Kidney capillary endothelial cell (primary cell): ENCODE data around the gene ZSWIM3.

Experiments used
- DNase-seq: peaks from one replicate; pipeline ENCODE4 v3.0.0-alpha.2; 2018; ENCODE audit warnings: low spot score

ZSWIM3 gene

GRCh38 chr20:45909817-45910669 is 52.6 kb downstream of the ZSWIM3 start:
- DNase-seq = no peak

GRCh38 chr20:45910670-45911485 is 53.5 kb downstream of the ZSWIM3 start:
- peak; percentile 98 for DNase-seq

GRCh38 chr20:45911486-45912343 is 54.3 kb downstream of the ZSWIM3 start, which contains the start of gene PLTP:
PLTP (minus strand) TSS chr20:45912155; CDS start chr20:45911452, 703 bp downstream.
- DNase-seq = no peak

- no peak for DNase-seq
Measured at GRCh38 chr20:45912344-45912682, 54.9 kb downstream of the ZSWIM3 start.

GRCh38 chr20:45913116-45913515 is 55.7 kb downstream of the ZSWIM3 start:
- DNase-seq = peak; percentile 62

- DNase-seq = no peak
Measured at GRCh38 chr20:45917790-45918141, 60.4 kb downstream of the ZSWIM3 start.

- DNase-seq = no peak
Measured at GRCh38 chr20:45918182-45918737, 60.8 kb downstream of the ZSWIM3 start.

- no peak for DNase-seq
Measured at GRCh38 chr20:45918779-45919537, 61.5 kb downstream of the ZSWIM3 start.

GRCh38 chr20:45919542-45920399 is 62.4 kb downstream of the ZSWIM3 start:
- no peak for DNase-seq

GRCh38 chr20:45920462-45921336 is 63.3 kb downstream of the ZSWIM3 start:
- DNase-seq = no peak

- DNase-seq = no peak
Measured at GRCh38 chr20:45921337-45922189, 64.1 kb downstream of the ZSWIM3 start.

- DNase-seq = peak; percentile 48
Measured at GRCh38 chr20:45924391-45925261, 67.2 kb downstream of the ZSWIM3 start.

GRCh38 chr20:45925821-45926506 is 68.5 kb downstream of the ZSWIM3 start:
- no peak for DNase-seq

GRCh38 chr20:45926731-45927070 is 69.3 kb downstream of the ZSWIM3 start:
- DNase-seq = no peak

GRCh38 chr20:45927071-45927878 is 69.9 kb downstream of the ZSWIM3 start:
- DNase-seq = no peak
